HepG2 (cell line): Measurements from ENCODE around the gene WDR87. TPM values are rescaled to one million over a fixed set of nuclear protein-coding genes. Genes with fewer than 3 reads are reported as not detected.
A peak's percentile ranks its signal among the peaks of the same experiment; 100 is the strongest.

ENCODE experiments used
- ARID2 ChIP-seq: sonication (generic); formaldehyde crosslinking; IDR thresholded peaks from 2 replicates; pipeline ENCODE4 v1.8.1; 2022; ENCODE audit warnings: mild to moderate bottlenecking, missing genetic modification reagents, borderline replicate concordance
- ARNTL ChIP-seq: sonication (generic); formaldehyde crosslinking; IDR thresholded peaks from 2 replicates; pipeline ENCODE4 v1.4.0; 2020; ENCODE audit warnings: mild to moderate bottlenecking, missing genetic modification reagents
- CBFB ChIP-seq: sonication (generic); formaldehyde crosslinking; IDR thresholded peaks from 2 replicates; pipeline ENCODE4 v1.4.0; 2020; ENCODE audit warnings: missing genetic modification reagents
- KMT2B ChIP-seq: IDR thresholded peaks from 2 replicates; pipeline ENCODE4 v1.6.1; 2016; ENCODE audit warnings: missing genetic modification reagents, missing compliant biosample characterization
- MIER2 ChIP-seq: IDR thresholded peaks from 2 replicates; pipeline ENCODE4 v1.6.1; 2016; ENCODE audit warnings: missing biosample characterization, missing genetic modification reagents
- NAIF1 ChIP-seq: sonication (generic); formaldehyde crosslinking; IDR thresholded peaks from 2 replicates; pipeline ENCODE4 v1.5.0; 2020; ENCODE audit warnings: mild to moderate bottlenecking, missing genetic modification reagents, borderline replicate concordance
- NFE2 ChIP-seq: sonication (generic); formaldehyde crosslinking; IDR thresholded peaks from 2 replicates; pipeline ENCODE4 v1.4.0; 2020; ENCODE audit warnings: missing genetic modification reagents
- NR3C1 ChIP-seq: sonication (generic); formaldehyde crosslinking; IDR thresholded peaks from 2 replicates; pipeline ENCODE4 v1.4.0; 2020; ENCODE audit warnings: missing genetic modification reagents
- PAWR ChIP-seq: sonication (generic); formaldehyde crosslinking; IDR thresholded peaks from 2 replicates; pipeline ENCODE4 v1.4.0; 2020; ENCODE audit warnings: missing genetic modification reagents, mild to moderate bottlenecking, borderline replicate concordance
- RELA ChIP-seq: sonication (generic); formaldehyde crosslinking; IDR thresholded peaks from 2 replicates; pipeline ENCODE4 v1.4.0; 2020; ENCODE audit warnings: missing genetic modification reagents
- ZNF501 ChIP-seq: sonication (generic); formaldehyde crosslinking; IDR thresholded peaks from 2 replicates; pipeline ENCODE4 v1.5.1; 2020; ENCODE audit warnings: mild to moderate bottlenecking, moderate library complexity, missing genetic modification reagents
- ZSCAN9 ChIP-seq: IDR thresholded peaks from 2 replicates; pipeline ENCODE4 v1.6.1; 2016; ENCODE audit warnings: borderline replicate concordance
- polyA plus RNA-seq, 8 experiments: library from polyadenylated mRNA; depleted of rRNA in 3 of 8; stranded (reverse) in 7 of 8; unstranded in 1 of 8; fragments of >200 nt; fragmentation: Illumina TruSeq in 4 of 8; extraction: Trizol in 4 of 8; gene quantifications; 2 replicates each; pipeline versions ENCODE4 v1.2.1 to v1.2.3, GENCODE V29; 2011 to 2016; ENCODE audit warnings: low read depth in 4 of 8, missing spikeins in 1 of 8, mixed read lengths in 1 of 8; ENCODE audit not compliant: insufficient read depth in 1 of 8
- total RNA-seq, 5 experiments: library from RNA; depleted of rRNA; stranded (reverse); fragments of >200 nt; fragmentation: Illumina TruSeq; extraction: Trizol; gene quantifications; 2 replicates each; pipeline ENCODE4 v1.2.3, GENCODE V29; 2016; ENCODE audit warnings: low read depth in 1 of 5
- TF ChIP-seq, protein P1 (sequence below): sonication (generic); formaldehyde crosslinking; IDR thresholded peaks from 2 replicates; pipeline ENCODE4 v1.4.0; 2020; ENCODE audit warnings: mild to moderate bottlenecking, missing genetic modification reagents, borderline replicate concordance
- TF ChIP-seq, protein P2 (sequence below): sonication (generic); formaldehyde crosslinking; IDR thresholded peaks from 2 replicates; pipeline ENCODE4 v1.4.0; 2020; ENCODE audit warnings: missing genetic modification reagents, mild to moderate bottlenecking, borderline replicate concordance
- TF ChIP-seq, protein P3 (sequence below): sonication (generic); formaldehyde crosslinking; IDR thresholded peaks from 2 replicates; pipeline ENCODE4 v1.5.0; 2020; ENCODE audit warnings: mild to moderate bottlenecking, missing genetic modification reagents
- TF ChIP-seq, protein P4 (sequence below): sonication (generic); formaldehyde crosslinking; IDR thresholded peaks from 2 replicates; pipeline ENCODE4; 2020; ENCODE audit warnings: missing genetic modification reagents, mild to moderate bottlenecking, borderline replicate concordance

The WDR87 gene
- total and polyA plus RNA-seq, 2 of the 13 experiments (the other 11 are each of a cell fraction or from before 2014, with no cell fraction given), result not detected

DNA sequence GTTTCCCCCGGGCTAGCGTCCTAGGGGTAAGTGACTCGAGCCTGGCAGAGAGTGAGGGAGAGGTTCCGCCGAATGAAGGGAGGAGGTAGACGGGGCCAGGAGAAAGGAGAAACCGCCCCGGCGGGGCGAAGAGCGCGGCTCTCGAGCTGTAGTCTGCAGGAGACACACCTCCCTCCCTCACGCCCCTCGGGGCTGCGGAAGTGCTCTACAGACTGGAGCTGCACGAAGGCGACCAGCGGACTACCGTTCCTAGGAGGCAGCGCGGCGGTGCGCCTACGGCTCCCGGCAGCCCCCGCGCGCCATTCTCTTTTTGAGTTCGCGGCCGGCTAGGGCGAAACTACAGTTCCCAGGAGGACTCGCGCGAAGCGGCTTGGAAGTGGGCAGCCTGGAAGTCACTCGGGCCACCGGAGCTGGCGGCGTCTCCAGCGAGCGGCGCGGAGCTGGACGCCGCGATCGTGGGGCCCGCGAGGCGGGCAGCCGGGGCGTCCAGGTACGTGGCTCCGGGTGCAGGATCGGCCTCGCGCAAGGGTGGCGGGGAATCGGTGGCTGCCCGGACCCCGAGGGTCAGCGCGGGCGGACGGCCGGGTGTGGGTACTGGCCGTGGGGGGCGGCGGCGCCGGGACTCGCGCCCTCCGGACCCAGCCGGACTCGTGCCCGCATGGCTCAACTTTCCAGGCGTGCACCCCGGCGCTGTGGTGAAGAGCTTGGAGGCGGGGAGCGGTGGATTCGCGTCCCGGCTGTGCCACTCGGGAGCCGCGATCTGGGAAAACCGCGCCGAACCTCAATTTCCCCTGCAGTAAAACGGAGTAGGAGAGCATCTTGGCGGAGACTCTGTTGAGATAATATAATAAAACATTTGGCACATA lies 708 bp upstream of the WDR87 start, which contains the start of gene SIPA1L3 (continued):
- TF ChIP-seq, protein P1, sequence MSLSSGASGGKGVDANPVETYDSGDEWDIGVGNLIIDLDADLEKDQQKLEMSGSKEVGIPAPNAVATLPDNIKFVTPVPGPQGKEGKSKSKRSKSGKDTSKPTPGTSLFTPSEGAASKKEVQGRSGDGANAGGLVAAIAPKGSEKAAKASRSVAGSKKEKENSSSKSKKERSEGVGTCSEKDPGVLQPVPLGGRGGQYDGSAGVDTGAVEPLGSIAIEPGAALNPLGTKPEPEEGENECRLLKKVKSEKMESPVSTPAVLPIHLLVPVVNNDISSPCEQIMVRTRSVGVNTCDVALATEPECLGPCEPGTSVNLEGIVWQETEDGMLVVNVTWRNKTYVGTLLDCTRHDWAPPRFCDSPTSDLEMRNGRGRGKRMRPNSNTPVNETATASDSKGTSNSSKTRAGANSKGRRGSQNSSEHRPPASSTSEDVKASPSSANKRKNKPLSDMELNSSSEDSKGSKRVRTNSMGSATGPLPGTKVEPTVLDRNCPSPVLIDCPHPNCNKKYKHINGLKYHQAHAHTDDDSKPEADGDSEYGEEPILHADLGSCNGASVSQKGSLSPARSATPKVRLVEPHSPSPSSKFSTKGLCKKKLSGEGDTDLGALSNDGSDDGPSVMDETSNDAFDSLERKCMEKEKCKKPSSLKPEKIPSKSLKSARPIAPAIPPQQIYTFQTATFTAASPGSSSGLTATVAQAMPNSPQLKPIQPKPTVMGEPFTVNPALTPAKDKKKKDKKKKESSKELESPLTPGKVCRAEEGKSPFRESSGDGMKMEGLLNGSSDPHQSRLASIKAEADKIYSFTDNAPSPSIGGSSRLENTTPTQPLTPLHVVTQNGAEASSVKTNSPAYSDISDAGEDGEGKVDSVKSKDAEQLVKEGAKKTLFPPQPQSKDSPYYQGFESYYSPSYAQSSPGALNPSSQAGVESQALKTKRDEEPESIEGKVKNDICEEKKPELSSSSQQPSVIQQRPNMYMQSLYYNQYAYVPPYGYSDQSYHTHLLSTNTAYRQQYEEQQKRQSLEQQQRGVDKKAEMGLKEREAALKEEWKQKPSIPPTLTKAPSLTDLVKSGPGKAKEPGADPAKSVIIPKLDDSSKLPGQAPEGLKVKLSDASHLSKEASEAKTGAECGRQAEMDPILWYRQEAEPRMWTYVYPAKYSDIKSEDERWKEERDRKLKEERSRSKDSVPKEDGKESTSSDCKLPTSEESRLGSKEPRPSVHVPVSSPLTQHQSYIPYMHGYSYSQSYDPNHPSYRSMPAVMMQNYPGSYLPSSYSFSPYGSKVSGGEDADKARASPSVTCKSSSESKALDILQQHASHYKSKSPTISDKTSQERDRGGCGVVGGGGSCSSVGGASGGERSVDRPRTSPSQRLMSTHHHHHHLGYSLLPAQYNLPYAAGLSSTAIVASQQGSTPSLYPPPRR, result no peak
- TF ChIP-seq RELA (CRISPR knock-in tag) (0 out of 2 replicates have a peak, but pooled peaks have one; percentile 13), ZSCAN9 (CRISPR knock-in tag) (no peak; the same call in 1 of the 2 replicates), ZNF501 (CRISPR knock-in tag) (0 out of 2 replicates have a peak, but pooled peaks have one; percentile 26), CBFB (CRISPR knock-in tag) (peak; percentile 67; the same call in 1 of the 2 replicates), PAWR (CRISPR knock-in tag) (no peak), KMT2B (CRISPR knock-in tag) (peak; percentile 74), MIER2 (CRISPR knock-in tag) (no peak), ARID2 (CRISPR knock-in tag) (no peak), ARNTL (no peak), NR3C1 (no peak), NAIF1 (CRISPR knock-in tag) (no peak), NFE2 (CRISPR knock-in tag) (no peak)
- TF ChIP-seq, protein P2, sequence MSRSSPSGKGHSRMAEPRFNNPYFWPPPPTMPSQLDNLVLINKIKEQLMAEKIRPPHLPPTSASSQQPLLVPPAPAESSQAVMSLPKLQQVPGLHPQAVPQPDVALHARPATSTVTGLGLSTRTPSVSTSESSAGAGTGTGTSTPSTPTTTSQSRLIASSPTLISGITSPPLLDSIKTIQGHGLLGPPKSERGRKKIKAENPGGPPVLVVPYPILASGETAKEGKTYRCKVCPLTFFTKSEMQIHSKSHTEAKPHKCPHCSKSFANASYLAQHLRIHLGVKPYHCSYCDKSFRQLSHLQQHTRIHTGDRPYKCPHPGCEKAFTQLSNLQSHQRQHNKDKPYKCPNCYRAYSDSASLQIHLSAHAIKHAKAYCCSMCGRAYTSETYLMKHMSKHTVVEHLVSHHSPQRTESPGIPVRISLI (CRISPR knock-in tag), result no peak; the same call in 1 of the 2 replicates
- TF ChIP-seq, protein P3, sequence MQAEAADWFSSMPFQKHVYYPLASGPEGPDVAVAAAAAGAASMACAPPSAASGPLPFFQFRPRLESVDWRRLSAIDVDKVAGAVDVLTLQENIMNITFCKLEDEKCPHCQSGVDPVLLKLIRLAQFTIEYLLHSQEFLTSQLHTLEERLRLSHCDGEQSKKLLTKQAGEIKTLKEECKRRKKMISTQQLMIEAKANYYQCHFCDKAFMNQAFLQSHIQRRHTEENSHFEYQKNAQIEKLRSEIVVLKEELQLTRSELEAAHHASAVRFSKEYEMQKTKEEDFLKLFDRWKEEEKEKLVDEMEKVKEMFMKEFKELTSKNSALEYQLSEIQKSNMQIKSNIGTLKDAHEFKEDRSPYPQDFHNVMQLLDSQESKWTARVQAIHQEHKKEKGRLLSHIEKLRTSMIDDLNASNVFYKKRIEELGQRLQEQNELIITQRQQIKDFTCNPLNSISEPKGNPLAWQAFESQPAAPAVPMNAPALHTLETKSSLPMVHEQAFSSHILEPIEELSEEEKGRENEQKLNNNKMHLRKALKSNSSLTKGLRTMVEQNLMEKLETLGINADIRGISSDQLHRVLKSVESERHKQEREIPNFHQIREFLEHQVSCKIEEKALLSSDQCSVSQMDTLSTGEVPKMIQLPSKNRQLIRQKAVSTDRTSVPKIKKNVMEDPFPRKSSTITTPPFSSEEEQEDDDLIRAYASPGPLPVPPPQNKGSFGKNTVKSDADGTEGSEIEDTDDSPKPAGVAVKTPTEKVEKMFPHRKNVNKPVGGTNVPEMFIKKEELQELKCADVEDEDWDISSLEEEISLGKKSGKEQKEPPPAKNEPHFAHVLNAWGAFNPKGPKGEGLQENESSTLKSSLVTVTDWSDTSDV (CRISPR knock-in tag), result no peak
- TF ChIP-seq, protein P4, sequence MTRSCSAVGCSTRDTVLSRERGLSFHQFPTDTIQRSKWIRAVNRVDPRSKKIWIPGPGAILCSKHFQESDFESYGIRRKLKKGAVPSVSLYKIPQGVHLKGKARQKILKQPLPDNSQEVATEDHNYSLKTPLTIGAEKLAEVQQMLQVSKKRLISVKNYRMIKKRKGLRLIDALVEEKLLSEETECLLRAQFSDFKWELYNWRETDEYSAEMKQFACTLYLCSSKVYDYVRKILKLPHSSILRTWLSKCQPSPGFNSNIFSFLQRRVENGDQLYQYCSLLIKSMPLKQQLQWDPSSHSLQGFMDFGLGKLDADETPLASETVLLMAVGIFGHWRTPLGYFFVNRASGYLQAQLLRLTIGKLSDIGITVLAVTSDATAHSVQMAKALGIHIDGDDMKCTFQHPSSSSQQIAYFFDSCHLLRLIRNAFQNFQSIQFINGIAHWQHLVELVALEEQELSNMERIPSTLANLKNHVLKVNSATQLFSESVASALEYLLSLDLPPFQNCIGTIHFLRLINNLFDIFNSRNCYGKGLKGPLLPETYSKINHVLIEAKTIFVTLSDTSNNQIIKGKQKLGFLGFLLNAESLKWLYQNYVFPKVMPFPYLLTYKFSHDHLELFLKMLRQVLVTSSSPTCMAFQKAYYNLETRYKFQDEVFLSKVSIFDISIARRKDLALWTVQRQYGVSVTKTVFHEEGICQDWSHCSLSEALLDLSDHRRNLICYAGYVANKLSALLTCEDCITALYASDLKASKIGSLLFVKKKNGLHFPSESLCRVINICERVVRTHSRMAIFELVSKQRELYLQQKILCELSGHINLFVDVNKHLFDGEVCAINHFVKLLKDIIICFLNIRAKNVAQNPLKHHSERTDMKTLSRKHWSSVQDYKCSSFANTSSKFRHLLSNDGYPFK (CRISPR knock-in tag), result no peak; the same call in 1 of the 2 replicates
